ENCODE results near the gene KCNMA1.

DNA sequence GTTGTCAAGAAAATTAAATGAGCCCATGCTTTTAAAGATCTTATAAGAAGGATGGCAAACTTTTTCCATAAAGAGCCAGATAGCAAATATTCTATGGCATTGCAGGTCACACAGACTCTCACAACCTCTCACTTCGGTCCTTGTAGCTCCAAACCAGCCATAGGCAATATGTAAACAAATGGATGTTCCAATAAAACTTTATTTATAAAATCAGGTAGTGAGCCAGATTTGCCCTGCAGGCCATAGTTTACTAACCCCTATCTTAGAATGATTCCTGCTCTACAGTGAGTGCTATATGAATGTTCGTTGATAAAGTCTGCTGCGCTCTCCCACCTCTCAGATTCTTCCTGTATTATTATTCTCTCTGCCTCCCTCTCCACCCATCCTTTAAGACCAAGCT is 177.7 kb downstream of the KCNMA1 start:
- TF ChIP-seq CTCF (IDR thresholded peaks at IDR 0.05) (no peak), POLR2AphosphoS5 (IDR thresholded peaks at IDR 0.05) (no peak), EP300 (IDR thresholded peaks at IDR 0.05; ENCODE audit: low read depth) (no peak), POLR2A (IDR thresholded peaks at IDR 0.05) (no peak)
